Kidney (tissue), 14 donors: ENCODE data around the gene SFXN2. TPM values are rescaled to one million over a fixed set of nuclear protein-coding genes. Genes with fewer than 3 reads are reported as not detected.
"Not testable (repeated sequence)": the region's sequence is repeated elsewhere in the genome, so short reads cannot be mapped to it uniquely, and the experiment has no call there.

Experiments used
- DNase-seq, 5 donors: peaks; one replicate each; pipeline ENCODE4 v3.0.0-alpha.2; 2013 to 2020
- FAIRE-seq: peaks from 2 replicates; lab custom pipeline; 2012; peaks lifted over from hg19 to GRCh38; lab: Jason Lieb, UNC
- H3K27ac ChIP-seq, 2 donors: one replicate each; pipeline ENCODE4 v1.7.0; 2013; ENCODE audit warnings: low read depth in 2 of 2, low read length in 2 of 2, inconsistent platforms in 1 of 2
- H3K27me3 ChIP-seq: one replicate; pipeline ENCODE4 v1.7.1; 2013; ENCODE audit warnings: low read length, inconsistent platforms; ENCODE audit not compliant: control insufficient read depth, insufficient read depth
- H3K36me3 ChIP-seq, 3 donors: one replicate each; pipeline versions ENCODE4 v1.7.0 to v1.7.1; 2013; ENCODE audit warnings: low read length in 3 of 3, control low read depth in 1 of 3, inconsistent platforms in 1 of 3; ENCODE audit not compliant: insufficient read depth in 3 of 3, control insufficient read depth in 2 of 3
- H3K4me1 ChIP-seq, 3 donors: one replicate each; pipeline versions ENCODE4 v1.7.0 to v1.7.1; 2013; ENCODE audit warnings: low read length in 3 of 3, inconsistent platforms in 1 of 3, low read depth in 1 of 3; ENCODE audit not compliant: control insufficient read depth in 2 of 3, insufficient read depth in 2 of 3
- H3K4me3 ChIP-seq, 3 donors: one replicate each; pipeline versions ENCODE4 v1.7.0 to v1.8.1; 2013; ENCODE audit warnings: low read length in 3 of 3, control low read depth in 1 of 3, inconsistent platforms in 1 of 3
- H3K9ac ChIP-seq, 3 donors: one replicate each; pipeline versions ENCODE4 v1.7.0 to v1.7.1; 2013; ENCODE audit warnings: low read length in 3 of 3, control low read depth in 1 of 3, inconsistent platforms in 1 of 3
- H3K9me3 ChIP-seq, 3 donors: one replicate each; pipeline versions ENCODE4 v1.7.0 to v1.7.1; 2013; ENCODE audit warnings: low read length in 3 of 3, control low read depth in 1 of 3, inconsistent platforms in 1 of 3; ENCODE audit not compliant: control insufficient read depth in 2 of 3, insufficient read depth in 1 of 3
- intact Hi-C: fragments of 100-400 bp; cut with DNase I; formaldehyde crosslinking; loops from one replicate; pipeline ENCODE4 v1.11.1; 2022
- polyA plus RNA-seq: library from polyadenylated mRNA; stranded (reverse); fragments of 350-450 nt; fragmentation: Illumina TruSeq; extraction: RNeasy Lipid Tissue Mini Kit (QIAGEN cat#74804); gene quantifications from one replicate; pipeline ENCODE4 v1.2.3, GENCODE V29; 2014; ENCODE audit warnings: low read depth, low replicate concordance; ENCODE audit not compliant: insufficient read depth
- total RNA-seq: library from RNA; stranded (reverse); fragmentation: NEBNext Ultra II Directional; extraction: Animal tissue kit (Norgen Biotek cat#: 25700); gene quantifications from one replicate; pipeline ENCODE4 v1.2.1, GENCODE V29; 2021
- TF ChIP-seq, protein P1 (sequence below): IDR thresholded peaks from 3 replicates; pipeline ENCODE4 v1.5.1; 2012; ENCODE audit warnings: mild to moderate bottlenecking, moderate library complexity, borderline replicate concordance; ENCODE audit not compliant: insufficient read depth; ENCODE audit errors: extremely low read depth
- donor health status: control.
- donor health status: control.
- donor health status: control.
- donor health status: control.
- donor health status: control.
- donor health status: DM: yes; HTN: yes; CAD: no.
- donor health status: Normal renal cell carcinoma (clear cell type).

The SFXN2 gene
- total and polyA plus RNA-seq, 2 donors from 2014 or later, result 17.3 to 72.1 TPM

DNA sequence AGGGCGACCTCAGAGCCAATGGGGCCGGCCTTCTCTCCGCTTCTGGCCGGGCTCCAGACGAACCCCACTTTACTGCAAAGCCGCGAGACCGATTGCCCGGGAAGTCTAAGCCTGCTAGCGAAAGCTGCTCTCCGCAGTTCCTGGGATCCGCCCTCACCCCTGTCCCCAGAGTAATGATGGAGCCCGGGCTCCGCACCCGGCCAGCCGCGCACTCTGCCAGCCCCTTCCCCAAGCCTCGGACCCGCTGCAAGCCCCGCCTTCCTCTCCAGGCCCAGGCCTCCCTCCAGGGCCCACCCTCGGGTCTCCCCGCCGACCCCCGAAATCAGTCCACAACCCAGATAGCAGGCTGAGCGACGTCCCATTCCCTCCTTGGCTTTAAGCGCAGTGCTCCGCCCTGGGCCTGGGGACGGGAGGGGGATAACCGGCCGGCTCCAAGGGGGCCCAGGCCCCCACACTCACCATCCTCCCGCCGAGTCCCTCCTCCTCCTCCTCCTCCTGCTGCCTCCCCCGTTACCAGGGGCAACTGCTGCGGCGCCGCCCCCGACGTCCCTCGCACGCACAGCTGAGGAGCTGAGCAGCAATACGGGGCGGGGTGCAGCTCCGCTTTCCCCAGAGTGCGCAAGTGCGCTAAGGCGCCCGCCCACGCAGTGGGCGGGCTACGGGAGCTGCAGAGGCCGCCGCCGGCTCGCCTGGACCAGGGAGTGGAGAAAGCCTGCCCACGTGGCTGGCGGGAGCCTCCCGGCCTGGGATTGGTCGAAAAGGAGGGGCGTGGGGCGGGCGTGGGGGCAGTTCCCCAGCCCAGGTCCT is 419 bp upstream of the SFXN2 start, which contains the start of gene ARL3:
ARL3 (minus strand) TSS at position 584 of the 807 bp plus-strand sequence; CDS start at position 462, 122 bp downstream.
- FAIRE-seq, result no peak
- H3K36me3 ChIP-seq, result no peaks in the 10 kb centered on the region
- H3K27me3 ChIP-seq, result no peaks in the 10 kb centered on the region
- peak within 1 kb of the TSS; percentile 77 to 88 for H3K27ac ChIP-seq
- intact Hi-C loops, result no loop called here
- peak within 1 kb of the TSS; percentile 79 to 90 (median 82) for H3K4me3 ChIP-seq
- TF ChIP-seq, protein P1, sequence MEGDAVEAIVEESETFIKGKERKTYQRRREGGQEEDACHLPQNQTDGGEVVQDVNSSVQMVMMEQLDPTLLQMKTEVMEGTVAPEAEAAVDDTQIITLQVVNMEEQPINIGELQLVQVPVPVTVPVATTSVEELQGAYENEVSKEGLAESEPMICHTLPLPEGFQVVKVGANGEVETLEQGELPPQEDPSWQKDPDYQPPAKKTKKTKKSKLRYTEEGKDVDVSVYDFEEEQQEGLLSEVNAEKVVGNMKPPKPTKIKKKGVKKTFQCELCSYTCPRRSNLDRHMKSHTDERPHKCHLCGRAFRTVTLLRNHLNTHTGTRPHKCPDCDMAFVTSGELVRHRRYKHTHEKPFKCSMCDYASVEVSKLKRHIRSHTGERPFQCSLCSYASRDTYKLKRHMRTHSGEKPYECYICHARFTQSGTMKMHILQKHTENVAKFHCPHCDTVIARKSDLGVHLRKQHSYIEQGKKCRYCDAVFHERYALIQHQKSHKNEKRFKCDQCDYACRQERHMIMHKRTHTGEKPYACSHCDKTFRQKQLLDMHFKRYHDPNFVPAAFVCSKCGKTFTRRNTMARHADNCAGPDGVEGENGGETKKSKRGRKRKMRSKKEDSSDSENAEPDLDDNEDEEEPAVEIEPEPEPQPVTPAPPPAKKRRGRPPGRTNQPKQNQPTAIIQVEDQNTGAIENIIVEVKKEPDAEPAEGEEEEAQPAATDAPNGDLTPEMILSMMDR, result peak; percentile 16
- no peaks in the 10 kb centered on the region for H3K9me3 ChIP-seq
- peaks cover 5 to 23% (median 16%) of the 10 kb centered on the region in 3 donors for H3K4me1 ChIP-seq
- peak; percentile 99 to 100 (median 100) for DNase-seq
- H3K9ac ChIP-seq, result peak within 1 kb of the TSS; percentile 79 to 92 (median 89)

DNA sequence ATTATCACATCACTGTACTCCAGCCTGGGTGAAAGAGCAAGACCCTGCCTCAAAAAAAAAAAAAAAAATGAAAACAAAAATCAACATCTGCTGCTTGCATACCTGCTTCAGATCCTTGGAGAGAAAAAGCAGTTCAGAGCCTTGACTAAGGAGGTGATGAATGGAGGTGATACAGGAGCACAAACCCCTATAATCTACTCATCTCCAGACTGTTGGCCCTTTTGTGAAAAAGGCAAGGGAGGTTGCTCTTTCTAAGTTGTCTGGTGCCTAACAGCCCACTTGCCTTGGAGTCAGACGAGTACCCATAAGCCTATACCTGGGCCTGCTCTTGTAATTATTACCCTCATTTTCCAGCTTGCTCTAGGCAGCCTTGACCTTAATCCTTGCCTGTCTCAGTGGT is 1.4 kb downstream of the SFXN2 start:
- TF ChIP-seq, protein P1, result no peak
- Histone ChIP-seq H3K36me3 (no peaks in the 10 kb centered on the region), H3K27ac (peak overlapping the region; percentile 33 to 48), H3K9ac (no peak overlapping the region), H3K27me3 (no peaks in the 10 kb centered on the region), H3K4me1 (peaks cover 5 to 26% (median 22%) of the 10 kb centered on the region in 3 donors), H3K4me3 (peak overlapping the region in 2 of 3 donors; percentile 79 to 80), H3K9me3 (no peaks in the 10 kb centered on the region)
- DNase-seq (peak in 1 of 5 donors; percentile 19), FAIRE-seq (no peak)
- intact Hi-C loops, result no loop called here

DNA sequence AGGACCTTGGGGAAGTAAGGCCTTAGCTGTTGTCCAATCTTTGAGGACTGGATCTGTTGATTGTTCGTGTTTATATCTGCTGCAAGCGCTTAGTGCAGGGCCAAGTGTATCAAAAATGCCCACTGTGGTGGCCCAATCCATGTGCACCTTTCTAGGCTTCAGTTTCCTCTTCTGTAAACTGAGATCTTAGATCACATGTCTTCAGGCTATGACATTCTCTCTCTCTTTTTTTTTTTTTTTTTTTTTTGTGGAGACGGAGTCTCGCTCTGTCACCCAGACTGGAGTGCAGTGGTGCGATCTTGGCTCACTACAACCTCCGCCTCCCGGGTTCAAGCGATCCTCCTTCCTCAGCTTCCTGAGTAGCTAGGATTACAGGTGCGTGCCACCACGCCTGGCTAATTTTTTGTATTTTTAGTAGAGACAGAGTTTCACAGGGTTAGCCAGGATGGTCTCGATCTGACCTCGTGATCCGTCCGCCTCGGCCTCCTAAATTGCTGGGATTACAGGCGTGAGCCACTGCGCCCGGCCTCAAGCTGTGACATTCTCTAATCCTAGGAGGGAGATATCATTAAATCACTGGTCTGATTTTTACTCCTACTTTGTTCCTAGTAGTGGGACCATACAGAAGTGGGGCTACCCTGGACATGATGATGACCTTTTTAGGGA is 2.6 kb downstream of the SFXN2 start:
- FAIRE-seq, result not testable (repeated sequence)

DNA sequence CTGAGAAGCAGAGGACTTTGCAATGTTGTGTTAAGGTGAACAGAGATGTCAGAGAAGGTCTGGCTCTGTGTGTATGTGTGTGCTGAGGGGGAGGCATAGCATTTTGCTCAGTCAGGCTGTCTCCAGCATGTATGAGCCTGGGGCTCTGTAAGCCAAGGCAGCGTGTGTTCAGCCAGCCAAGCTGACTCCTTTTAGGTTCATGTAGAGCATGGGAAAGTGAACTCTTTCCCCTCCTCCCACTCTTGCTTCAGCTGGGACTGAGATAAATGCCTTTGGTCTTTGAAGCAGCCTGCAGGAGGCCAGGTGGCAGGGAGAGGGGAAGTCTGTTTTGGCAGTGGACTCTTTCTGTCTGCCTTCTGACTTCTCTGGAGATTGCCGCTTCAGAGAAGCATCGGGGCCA is 3.8 kb downstream of the SFXN2 start:
- Histone ChIP-seq H3K4me3 (peak overlapping the region in 2 of 3 donors; percentile 20 to 30), H3K36me3 (no peaks in the 10 kb centered on the region), H3K27me3 (no peaks in the 10 kb centered on the region), H3K9me3 (no peaks in the 10 kb centered on the region), H3K27ac (peak overlapping the region; percentile 38 to 45), H3K9ac (peak overlapping the region in 2 of 3 donors; percentile 13 to 21), H3K4me1 (peaks cover 3 to 23% (median 18%) of the 10 kb centered on the region in 3 donors)
- TF ChIP-seq, protein P1, result no peak
- FAIRE-seq (no peak), DNase-seq (peak in 4 of 5 donors; percentile 80 to 91 (median 85))
- intact Hi-C loops, result no loop called here

More for the DNA sequence above, 2.6 kb downstream of the SFXN2 start:
- intact Hi-C loops, H3K9me3 ChIP-seq, H3K36me3 ChIP-seq, H3K27me3 ChIP-seq: not testable (repeated sequence)
- Histone ChIP-seq H3K9ac (peak overlapping the region in 1 of 3 donors; percentile 21), H3K4me1 (peaks cover 5 to 26% (median 22%) of the 10 kb centered on the region in 3 donors), H3K4me3 (peak overlapping the region in 2 of 3 donors; percentile 26), H3K27ac (peak overlapping the region in 1 of 2 donors; percentile 22)
- DNase-seq, result peak in 2 of 5 donors; percentile 21
